Endothelial cell of umbilical vein (primary cell): Measurements from ENCODE around the gene GNB5. TPM values are rescaled to one million over a fixed set of nuclear protein-coding genes. Genes with fewer than 3 reads are reported as not detected.

ENCODE experiments used
- BruUV-seq: library from RNA; stranded (reverse); fragments of 400-500 nt; replicated peaks from 2 replicates; lab custom pipeline; 2021; lab: Mats Ljungman, UMichigan
- CTCF ChIA-PET: fragments of 300-600, 350-600 bp; sonication (Branson Sonifier 250); formaldehyde crosslinking; loops from one replicate; lab custom pipeline; 2021; ENCODE audit warnings: antibody characterized with exemption, inconsistent platforms; lab: Charles Lee
- POLR2A ChIA-PET: fragments of 300-600, 350-600 bp; sonication (Branson Sonifier 250); formaldehyde crosslinking; loops from one replicate; lab custom pipeline; 2021; ENCODE audit warnings: antibody characterized with exemption, inconsistent platforms; lab: Charles Lee
- DNase-seq: peaks from one replicate; pipeline ENCODE4 v3.0.0-alpha.2; 2011; ENCODE audit warnings: low read depth, low spot score
- FAIRE-seq: peaks from 2 replicates; lab custom pipeline; 2011; peaks lifted over from hg19 to GRCh38; lab: Jason Lieb, UNC
- H2AFZ ChIP-seq: 2 replicates; pipeline ENCODE4 v1.6.0; 2012; ENCODE audit warnings: low read depth, low read length, control low read depth, inconsistent platforms
- H3K27ac ChIP-seq: 2 replicates; pipeline ENCODE4 v1.5.1; 2011; ENCODE audit warnings: low read depth, mild to moderate bottlenecking, control low read depth, low read length, moderate library complexity; ENCODE audit not compliant: insufficient read depth
- H3K27me3 ChIP-seq, 2 experiments: 2 replicates each; pipeline versions ENCODE4 v1.6.0 to v1.6.1; 2011; ENCODE audit warnings: low read length in 2 of 2, mixed read lengths in 1 of 2; ENCODE audit not compliant: control insufficient read depth in 2 of 2, insufficient read depth in 2 of 2
- H3K36me3 ChIP-seq, 2 experiments: 2 replicates in 1 of 2; 3 replicates in 1 of 2; pipeline ENCODE4 v1.5.1; 2011; ENCODE audit warnings: low read length in 2 of 2, mild to moderate bottlenecking in 1 of 2, moderate library complexity in 1 of 2; ENCODE audit not compliant: control insufficient read depth in 2 of 2, insufficient read depth in 2 of 2; ENCODE audit errors: extremely low read depth in 1 of 2
- H3K4me1 ChIP-seq: 3 replicates; pipeline ENCODE4 v1.5.1; 2011; ENCODE audit warnings: mild to moderate bottlenecking, low read length; ENCODE audit not compliant: control insufficient read depth, insufficient read depth; ENCODE audit errors: extremely low read depth
- H3K4me2 ChIP-seq: 2 replicates; pipeline ENCODE4 v1.6.1; 2011; ENCODE audit warnings: low read length, control low read depth, mixed read lengths; ENCODE audit not compliant: insufficient read depth
- H3K4me3 ChIP-seq, 3 experiments: fragments of 200-600 bp in 1 of 3; sonication (generic), shearing (Covaris generic) in 1 of 3; replicated peaks in 1 of 3; 2 replicates each; pipeline ENCODE4 v1.5.1; 2011 to 2016; ENCODE audit warnings: control low read depth in 3 of 3, low read length in 3 of 3, mild to moderate bottlenecking in 2 of 3, inconsistent platforms in 1 of 3, low read depth in 1 of 3, moderate library complexity in 1 of 3; ENCODE audit not compliant: insufficient read depth in 1 of 3
- H3K79me2 ChIP-seq: 2 replicates; pipeline ENCODE4 v1.6.0; 2012; ENCODE audit warnings: low read length, inconsistent platforms; ENCODE audit not compliant: control insufficient read depth, insufficient read depth
- H3K9ac ChIP-seq: replicated peaks from 2 replicates; pipeline ENCODE3; 2011; ENCODE audit warnings: low read length, control low read depth; ENCODE audit not compliant: insufficient read depth; ENCODE audit errors: extremely low read depth
- H3K9me1 ChIP-seq: replicated peaks from 3 replicates; pipeline ENCODE4 v1.6.0; 2011; ENCODE audit warnings: mild to moderate bottlenecking, low read length; ENCODE audit not compliant: control insufficient read depth, insufficient read depth; ENCODE audit errors: extremely low read depth
- H3K9me3 ChIP-seq: replicated peaks from 2 replicates; pipeline ENCODE4 v1.5.1; 2012; ENCODE audit warnings: low read length, inconsistent platforms; ENCODE audit not compliant: control insufficient read depth, insufficient read depth
- H4K20me1 ChIP-seq: replicated peaks from 2 replicates; pipeline ENCODE3; 2011; ENCODE audit warnings: mild to moderate bottlenecking, low read length; ENCODE audit not compliant: control insufficient read depth, insufficient read depth; ENCODE audit errors: extremely low read depth
- EZH2 ChIP-seq: IDR thresholded peaks from 2 replicates; pipeline ENCODE4 v1.6.1; 2012; ENCODE audit warnings: borderline replicate concordance, low read depth, mild to moderate bottlenecking, moderate library complexity, low read length, inconsistent platforms; ENCODE audit not compliant: severe bottlenecking
- FOS ChIP-seq: IDR thresholded peaks from 2 replicates; pipeline ENCODE4 v1.6.1; 2011; ENCODE audit warnings: mild to moderate bottlenecking, low read length, moderate library complexity, borderline replicate concordance; ENCODE audit not compliant: insufficient read depth
- GATA2 ChIP-seq: IDR thresholded peaks from 2 replicates; pipeline ENCODE4 v1.7.0; 2011; ENCODE audit warnings: low read depth, mild to moderate bottlenecking, moderate library complexity, mixed read lengths, low read length; ENCODE audit not compliant: insufficient read length, insufficient read depth
- JUN ChIP-seq: IDR thresholded peaks from 2 replicates; pipeline ENCODE4 v1.6.1; 2011; ENCODE audit warnings: borderline replicate concordance, low read depth; ENCODE audit not compliant: insufficient read length, insufficient read depth
- MAX ChIP-seq: IDR thresholded peaks from 2 replicates; pipeline ENCODE4 v1.6.1; 2011; ENCODE audit not compliant: insufficient read depth, insufficient read length
- MYC ChIP-seq: IDR thresholded peaks from one replicate; pipeline ENCODE4 v1.6.1; 2011; ENCODE audit warnings: mild to moderate bottlenecking, low read depth, low read length
- POLR2A ChIP-seq: IDR thresholded peaks from 2 replicates; pipeline ENCODE4 v1.6.1; 2012; ENCODE audit warnings: low read depth, mild to moderate bottlenecking, control low read depth, low read length
- POLR2AphosphoS5 ChIP-seq: IDR thresholded peaks from 2 replicates; pipeline ENCODE4 v1.6.1; 2012; ENCODE audit warnings: low read depth, mild to moderate bottlenecking, control low read depth, low read length, moderate library complexity; ENCODE audit not compliant: insufficient read depth
- dilution Hi-C: fragments of 300-500 bp; cut with MboI; formaldehyde crosslinking; loops from one replicate; pipeline ENCODE4 v1.15.0; 2019; ENCODE audit warnings: low sequenced_read_pairs; ENCODE audit not compliant: extremely low pct_ligation_motif_present
- intact Hi-C: fragments of 100-400 bp; cut with micrococcal nuclease; formaldehyde crosslinking; loops from one replicate; pipeline ENCODE4 v1.10.0; 2022
- polyA plus RNA-seq, 4 experiments: library from polyadenylated mRNA; depleted of rRNA in 3 of 4; stranded (reverse) in 3 of 4; unstranded in 1 of 4; fragments of >200 nt; gene quantifications; 2 replicates each; pipeline versions ENCODE4 v1.2.1 to v1.2.3, GENCODE V29; 2011 to 2012; ENCODE audit warnings: missing spikeins in 1 of 4
- total RNA-seq: library from RNA; stranded (reverse); gene quantifications from 2 replicates; pipeline ENCODE4 v1.2.3, GENCODE V29; 2021
- TF ChIP-seq, protein P1 (sequence below), 2 donors: IDR thresholded peaks; 1 replicate in 1 of 2; 2 replicates in 1 of 2; pipeline ENCODE4 v1.5.1; 2011; ENCODE audit warnings: low read length in 2 of 2, mild to moderate bottlenecking in 2 of 2, moderate library complexity in 2 of 2, control low read depth in 1 of 2, inconsistent platforms in 1 of 2, low read depth in 1 of 2; ENCODE audit not compliant: insufficient read depth in 1 of 2; ENCODE audit errors: extremely low read depth in 1 of 2

Gene GNB5
- total and polyA plus RNA-seq, 2 donors (not counting 3 experiments of a cell fraction or from before 2014, with no cell fraction given), result 15.6 to 16.8 TPM

DNA sequence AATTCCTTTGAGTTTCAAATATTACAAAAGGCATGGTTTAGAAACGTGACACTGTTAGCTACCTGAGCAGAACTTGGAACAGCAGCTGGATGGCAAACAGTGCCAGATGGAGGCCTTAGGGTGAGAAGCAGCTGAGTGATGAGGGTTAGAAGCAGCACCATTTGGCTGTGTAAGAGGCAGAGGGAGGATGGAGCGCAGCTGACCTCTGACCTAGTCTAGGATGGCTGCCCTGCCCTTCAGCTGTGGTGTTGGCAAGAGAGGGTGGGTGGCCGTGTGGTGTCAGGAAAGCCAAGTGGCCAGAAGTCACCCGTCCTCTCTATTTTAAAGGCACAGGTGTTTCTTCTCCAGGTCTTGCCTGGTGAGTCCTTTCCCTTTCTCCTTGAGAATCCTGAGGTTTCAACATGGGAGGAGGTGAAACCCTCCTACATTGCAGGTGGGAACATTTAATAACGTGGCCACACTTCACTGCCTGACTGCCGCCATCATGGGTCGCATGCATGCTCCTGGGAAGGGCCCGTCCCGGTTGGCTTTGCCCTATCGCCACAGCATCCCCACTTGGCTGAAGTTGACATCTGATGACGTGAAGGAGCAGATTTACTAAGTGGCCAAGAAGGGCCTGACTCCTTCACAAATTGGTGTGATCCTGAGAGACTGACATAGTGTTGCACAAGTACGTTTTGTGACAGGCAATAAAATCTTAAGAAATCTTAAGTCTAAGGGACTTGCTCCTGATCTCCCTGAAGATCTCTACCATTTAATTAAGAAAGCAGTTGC, 96.2 kb downstream of the GNB5 start:
- TF ChIP-seq POLR2AphosphoS5 (no peak), JUN (no peak), FOS (no peak), GATA2 (no peak), EZH2 (no peak), POLR2A (no peak), MYC (no peak), MAX (no peak)
- TF ChIP-seq, protein P1, sequence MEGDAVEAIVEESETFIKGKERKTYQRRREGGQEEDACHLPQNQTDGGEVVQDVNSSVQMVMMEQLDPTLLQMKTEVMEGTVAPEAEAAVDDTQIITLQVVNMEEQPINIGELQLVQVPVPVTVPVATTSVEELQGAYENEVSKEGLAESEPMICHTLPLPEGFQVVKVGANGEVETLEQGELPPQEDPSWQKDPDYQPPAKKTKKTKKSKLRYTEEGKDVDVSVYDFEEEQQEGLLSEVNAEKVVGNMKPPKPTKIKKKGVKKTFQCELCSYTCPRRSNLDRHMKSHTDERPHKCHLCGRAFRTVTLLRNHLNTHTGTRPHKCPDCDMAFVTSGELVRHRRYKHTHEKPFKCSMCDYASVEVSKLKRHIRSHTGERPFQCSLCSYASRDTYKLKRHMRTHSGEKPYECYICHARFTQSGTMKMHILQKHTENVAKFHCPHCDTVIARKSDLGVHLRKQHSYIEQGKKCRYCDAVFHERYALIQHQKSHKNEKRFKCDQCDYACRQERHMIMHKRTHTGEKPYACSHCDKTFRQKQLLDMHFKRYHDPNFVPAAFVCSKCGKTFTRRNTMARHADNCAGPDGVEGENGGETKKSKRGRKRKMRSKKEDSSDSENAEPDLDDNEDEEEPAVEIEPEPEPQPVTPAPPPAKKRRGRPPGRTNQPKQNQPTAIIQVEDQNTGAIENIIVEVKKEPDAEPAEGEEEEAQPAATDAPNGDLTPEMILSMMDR (IDR thresholded peaks at IDR 0.05; ENCODE audit: extremely low read depth in 1 of 2, insufficient read depth in 1 of 2, low read depth in 1 of 2, low read length in 2 of 2), result no peak
- no peak overlapping the region for H2AFZ ChIP-seq
- H3K36me3 ChIP-seq, result no peaks in the 10 kb centered on the region
- CTCF ChIA-PET, result interaction anchor here (1.7 kb wide), 1 partner anchor 17 kb away, joined by 10 read pairs; no protein-coding TSS in a partner anchor
- dilution Hi-C loops (no loop called here), intact Hi-C loops (loop anchor here (2.0 to 5.0 kb wide), 2 partner anchors 44 to 113 kb away; no protein-coding TSS in a partner anchor)
- no peaks in the 10 kb centered on the region for H3K79me2 ChIP-seq
- FAIRE-seq, result no peak
- H3K4me1 ChIP-seq, result peaks cover 34% of the 10 kb centered on the region
- no peaks in the 10 kb centered on the region for H4K20me1 ChIP-seq
- BruUV-seq, result no TSS peak
- no peak overlapping the region for H3K4me3 ChIP-seq
- H3K9me3 ChIP-seq, result no peaks in the 10 kb centered on the region
- no peaks in the 10 kb centered on the region for H3K9me1 ChIP-seq
- POLR2A ChIA-PET, result no interaction called here
- peak overlapping the region; percentile 99 for H3K27ac ChIP-seq
- no peak for DNase-seq
- no peaks in the 10 kb centered on the region for H3K27me3 ChIP-seq
- no peak overlapping the region for H3K9ac ChIP-seq
- peak overlapping the region; percentile 57 for H3K4me2 ChIP-seq
